Hematopoietic multipotent progenitor cell treated with erythropoietin and hydrocortisone succinate and interleukin-3 and kit ligand, for 17 days (in vitro differentiated cells): Measurements from ENCODE around the gene ACOXL.
"Not testable (repeated sequence)": the region's sequence is repeated elsewhere in the genome, so short reads cannot be mapped to it uniquely, and the experiment has no call there.

Source experiments
- DNase-seq: peaks from one replicate; pipeline ENCODE4 v3.0.0-alpha.2; 2015; ENCODE audit warnings: low spot score

Gene ACOXL

GRCh38 chr2:111066062-111066593 lies 333.8 kb downstream of the ACOXL start:
- DNase-seq = no peak

- no peak for DNase-seq
Observed at GRCh38 chr2:111068435-111069058, 336.2 kb downstream of the ACOXL start.

- no peak for DNase-seq
Observed at GRCh38 chr2:111069722-111070121, 337.3 kb downstream of the ACOXL start.

GRCh38 chr2:111071600-111072171 lies 339.3 kb downstream of the ACOXL start:
- DNase-seq = no peak

- DNase-seq = no peak
Observed at GRCh38 chr2:111072220-111072871, 340.0 kb downstream of the ACOXL start.

- not testable (repeated sequence) for DNase-seq
Observed at GRCh38 chr2:111082659-111083058, 350.3 kb downstream of the ACOXL start.

GRCh38 chr2:111091811-111092211 lies 359.4 kb downstream of the ACOXL start:
- DNase-seq = no peak

- no peak for DNase-seq
Observed at GRCh38 chr2:111094691-111095090, 362.3 kb downstream of the ACOXL start.

GRCh38 chr2:111095434-111095833 lies 363.1 kb downstream of the ACOXL start:
- DNase-seq = no peak

- DNase-seq = no peak
Observed at GRCh38 chr2:111099402-111099801, 367.0 kb downstream of the ACOXL start.

GRCh38 chr2:111100087-111100764 lies 367.9 kb downstream of the ACOXL start:
- no peak for DNase-seq

- DNase-seq = no peak
Observed at GRCh38 chr2:111100765-111101162, 368.4 kb downstream of the ACOXL start.

- DNase-seq = no peak
Observed at GRCh38 chr2:111101592-111101991, 369.2 kb downstream of the ACOXL start.

- no peak for DNase-seq
Observed at GRCh38 chr2:111102216-111102615, 369.8 kb downstream of the ACOXL start.

- no peak for DNase-seq
Observed at GRCh38 chr2:111105926-111106325, 373.6 kb downstream of the ACOXL start.

- no peak for DNase-seq
Observed at GRCh38 chr2:111106706-111107105, 374.3 kb downstream of the ACOXL start.

- DNase-seq = no peak
Observed at GRCh38 chr2:111108745-111109271, 376.4 kb downstream of the ACOXL start.

- no peak for DNase-seq
Observed at GRCh38 chr2:111111101-111111755, 378.9 kb downstream of the ACOXL start.

- DNase-seq = no peak
Observed at GRCh38 chr2:111113838-111114237, 381.5 kb downstream of the ACOXL start.

- DNase-seq = no peak
Observed at GRCh38 chr2:111116011-111116746, 383.8 kb downstream of the ACOXL start.
